ENCODE data around the gene FEZF2.

Gene FEZF2

GRCh38 chr3:62363275-62363674 is 10.1 kb downstream of the FEZF2 start:
- no peak for TF ChIP-seq CTCF (conservative IDR thresholded peaks at IDR 0.05; ENCODE audit: low read depth, low read length)
- H3K4me3 ChIP-seq (ENCODE audit: low read length): no peak overlapping the region
- DNase-seq (ENCODE audit: low read depth): no peak

GRCh38 chr3:62361824-62362223 is 11.5 kb downstream of the FEZF2 start:
- no peak overlapping the region for H3K4me3 ChIP-seq (ENCODE audit: low read length)
- no peak for DNase-seq (ENCODE audit: low read depth)
- TF ChIP-seq CTCF (conservative IDR thresholded peaks at IDR 0.05; ENCODE audit: low read depth, low read length): no peak

GRCh38 chr3:62361261-62361660 is 12.1 kb downstream of the FEZF2 start:
- TF ChIP-seq CTCF (conservative IDR thresholded peaks at IDR 0.05; ENCODE audit: low read depth, low read length): no peak
- H3K4me3 ChIP-seq (ENCODE audit: low read length): no peak overlapping the region

GRCh38 chr3:62359531-62359930 is 13.8 kb downstream of the FEZF2 start:
- no peak for TF ChIP-seq CTCF (conservative IDR thresholded peaks at IDR 0.05; ENCODE audit: low read depth, low read length)
- H3K4me3 ChIP-seq (ENCODE audit: low read length): no peak overlapping the region
- no peak for DNase-seq (ENCODE audit: low read depth)

More at GRCh38 chr3:62361261-62361660, 12.1 kb downstream of the FEZF2 start:
- no peak for DNase-seq (ENCODE audit: low read depth)

GRCh38 chr3:62356356-62356755 is 17.0 kb downstream of the FEZF2 start:
- H3K4me3 ChIP-seq (ENCODE audit: low read length): no peak overlapping the region
- no peak for DNase-seq (ENCODE audit: low read depth)
- TF ChIP-seq CTCF (conservative IDR thresholded peaks at IDR 0.05; ENCODE audit: low read depth, low read length): no peak

- DNase-seq (ENCODE audit: low read depth): no peak
- H3K4me3 ChIP-seq (ENCODE audit: low read length): no peak overlapping the region
- TF ChIP-seq CTCF (conservative IDR thresholded peaks at IDR 0.05; ENCODE audit: low read depth, low read length): no peak
Observed at GRCh38 chr3:62355703-62356102, 17.6 kb downstream of the FEZF2 start.

- TF ChIP-seq CTCF (conservative IDR thresholded peaks at IDR 0.05; ENCODE audit: low read depth, low read length): no peak
- H3K4me3 ChIP-seq (ENCODE audit: low read length): no peak overlapping the region
- no peak for DNase-seq (ENCODE audit: low read depth)
Observed at GRCh38 chr3:62343755-62344154, 29.6 kb downstream of the FEZF2 start.

Data from retinal pigment epithelial cell (primary cell).